Measurements from ENCODE around the gene CRABP1. TPM values are rescaled to one million over a fixed set of nuclear protein-coding genes. Genes with fewer than 3 reads are reported as not detected.

The CRABP1 gene
- total RNA-seq, 2 donors from 2014 or later = not detected

- no peak for DNase-seq (ENCODE audit: low spot score)
- intact Hi-C loops (cut with DNase I) = no loop called here
Observed at GRCh38 chr15:78391781-78392180, 51.6 kb downstream of the CRABP1 start.

GRCh38 chr15:78392430-78392829 is 52.3 kb downstream of the CRABP1 start:
- intact Hi-C loops (cut with DNase I) = no loop called here
- no peak for DNase-seq (ENCODE audit: low spot score)

DNA sequence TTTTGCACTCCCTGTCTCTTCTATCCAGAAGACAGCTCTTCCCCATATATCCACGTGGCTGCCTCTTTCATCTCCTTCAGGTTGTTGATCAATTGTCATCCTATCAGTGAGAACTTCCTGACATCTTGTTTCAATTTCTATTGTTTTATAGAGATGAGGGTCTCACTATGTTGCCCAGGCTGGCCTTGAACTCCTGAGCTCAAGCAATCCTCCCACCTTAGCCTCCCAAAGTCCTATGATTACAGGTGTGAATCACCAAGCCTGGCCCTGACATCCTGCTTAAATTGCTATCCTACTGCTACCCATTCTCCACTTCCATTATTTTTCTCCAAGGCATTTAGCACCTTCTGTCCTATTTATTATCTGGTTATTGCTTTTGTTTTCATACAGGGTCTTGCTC is 53.0 kb downstream of the CRABP1 start:
- DNase-seq (ENCODE audit: low spot score) = no peak
- intact Hi-C loops (cut with DNase I) = no loop called here

DNA sequence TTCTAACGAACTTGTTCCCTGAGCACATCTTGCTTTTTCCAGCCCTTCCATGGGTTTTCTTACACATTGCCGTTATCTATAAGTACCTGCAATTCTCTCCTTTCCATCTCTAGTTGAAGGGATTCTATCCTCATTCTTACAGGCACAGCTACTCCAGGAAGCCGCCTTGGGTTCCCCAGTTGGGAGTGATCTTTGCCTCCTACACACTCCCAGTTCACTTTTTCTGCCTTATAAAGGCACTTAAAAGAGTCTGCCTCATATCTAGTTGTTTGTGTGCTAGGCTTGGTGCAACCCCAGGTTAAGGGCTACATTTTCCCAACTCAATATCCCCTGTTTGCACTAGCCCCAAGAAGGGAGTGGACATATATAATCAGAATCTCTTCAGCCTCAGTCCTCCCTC is 53.9 kb downstream of the CRABP1 start:
- intact Hi-C loops (cut with DNase I) = no loop called here
- DNase-seq (ENCODE audit: low spot score) = no peak

DNA sequence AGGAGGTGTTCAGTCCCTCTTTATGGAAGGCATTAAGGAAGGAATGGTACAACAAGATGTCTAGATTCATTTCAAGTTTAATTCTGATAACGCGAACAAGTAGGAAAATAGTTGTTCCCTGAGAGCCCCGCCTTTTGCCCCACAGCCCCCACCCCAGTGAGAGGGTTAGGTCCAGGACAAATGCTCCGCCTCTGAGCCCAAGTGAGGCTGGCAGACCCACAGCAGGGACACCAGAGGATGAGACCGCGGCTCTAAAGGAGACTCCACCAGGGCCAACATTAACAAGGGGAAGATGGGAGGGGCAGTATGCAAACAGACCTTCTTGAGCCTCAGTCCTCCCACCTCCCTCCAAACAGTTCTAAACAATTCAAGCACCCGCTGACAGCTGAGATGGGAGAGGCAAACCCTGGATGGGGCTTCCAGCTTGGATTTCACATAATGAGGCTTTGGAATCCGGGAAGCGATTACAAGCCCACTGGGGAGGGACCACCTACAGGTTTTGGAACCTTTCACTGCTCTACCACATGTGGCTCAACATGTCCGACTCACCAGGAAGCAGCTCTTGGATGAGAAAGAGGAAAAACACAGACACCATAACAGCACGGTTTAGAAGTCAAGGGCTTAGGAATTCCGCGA is 54.9 kb downstream of the CRABP1 start:
- DNase-seq (ENCODE audit: low spot score) = no peak
- intact Hi-C loops (cut with DNase I) = no loop called here

DNA sequence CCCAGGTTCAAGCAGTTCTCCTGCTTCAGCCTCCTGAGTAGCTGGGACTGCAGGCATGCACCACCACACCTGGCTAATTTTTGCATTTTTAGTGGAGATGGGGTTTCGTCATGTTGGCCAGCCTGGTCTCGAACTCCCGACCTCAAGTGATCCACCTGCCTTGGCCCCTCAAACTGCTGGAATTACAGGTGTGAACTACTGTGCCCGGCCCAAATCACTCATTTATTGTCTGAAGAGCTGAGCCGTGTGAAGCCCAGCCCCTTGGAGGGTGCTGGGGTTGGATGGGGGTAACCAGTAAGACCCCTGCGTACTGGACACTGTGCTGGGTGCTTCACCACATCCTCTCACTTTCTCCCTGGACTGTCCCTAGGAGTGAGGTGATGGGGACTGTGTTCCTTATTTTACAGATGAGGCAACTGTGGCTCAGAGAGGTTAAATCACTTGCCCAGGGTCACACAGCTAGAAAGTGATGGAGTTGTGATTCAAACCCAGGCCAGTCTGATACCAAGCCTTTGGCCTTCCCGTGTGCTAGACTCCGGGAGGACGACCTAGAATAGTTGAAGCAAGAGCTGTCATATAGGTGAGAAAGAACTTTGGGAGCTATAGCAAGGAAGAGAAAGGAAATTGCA is 56.1 kb downstream of the CRABP1 start:
- intact Hi-C loops (cut with DNase I) = no loop called here
- no peak for DNase-seq (ENCODE audit: low spot score)

- intact Hi-C loops (cut with DNase I) = no loop called here
- no peak for DNase-seq (ENCODE audit: low spot score)
Observed at GRCh38 chr15:78396976-78397375, 56.8 kb downstream of the CRABP1 start.

- DNase-seq (ENCODE audit: low spot score) = no peak
- intact Hi-C loops (cut with DNase I) = no loop called here
Observed at GRCh38 chr15:78397382-78397781, 57.2 kb downstream of the CRABP1 start.

Other genes starting within 250 kb of the CRABP1 start
- not detected for gene SH2D7, start 247.8 kb upstream of the CRABP1 start, total RNA-seq
- gene CIB2, start 208.9 kb upstream of the CRABP1 start, total RNA-seq = 1 to 10 TPM; 5.1 to 6.7 TPM
- 10 to 100 TPM; 84.2 to 90.6 TPM for gene IDH3A, start 191.0 kb upstream of the CRABP1 start, total RNA-seq
- not detected for gene ACSBG1, start 105.8 kb upstream of the CRABP1 start, total RNA-seq
- gene DNAJA4, start 75.8 kb upstream of the CRABP1 start, total RNA-seq = 10 to 100 TPM; 22.3 to 56.4 TPM
- gene SKIC8, start 40.7 kb upstream of the CRABP1 start, total RNA-seq = 10 to 100 TPM; 35.0 to 36.8 TPM
- 10 to 100 TPM; 37.8 to 43.1 TPM for gene IREB2, start 97.9 kb downstream of the CRABP1 start, total RNA-seq
- gene HYKK, start 167.2 kb downstream of the CRABP1 start, total RNA-seq = 1 to 10 TPM; 4.2 to 4.3 TPM
- gene PSMA4, start 200.1 kb downstream of the CRABP1 start, total RNA-seq = 100 to 1,000 TPM; 120 to 144 TPM
- gene CHRNA5, start 225.2 kb downstream of the CRABP1 start, total RNA-seq = 1 to 10 TPM in 1 of 2 donors, under 1 TPM in 1; 0.74 to 3.1 TPM

Measured in posterior vena cava (tissue), 2 donors.